Activated T-cell treated with anti-CD3 and anti-CD28 coated beads, Interleukin-2, amount 50 U/mL, for 4 hours (primary cell): ENCODE results near the gene SPATA7. TPM values are rescaled to one million over a fixed set of nuclear protein-coding genes. Genes with fewer than 3 reads are reported as not detected.

Experiments used
- ATAC-seq, 2 donors: fragments of 200-7000 bp; cut with Tn5 transposase; one replicate each; pipeline ENCODE4 v1.10.0; 2021
- DNase-seq: peaks from one replicate; pipeline ENCODE4 v3.0.0-alpha.2; 2020
- H3K27me3 Mint-ChIP-seq: one replicate; pipeline ENCODE4 v1.8.0; 2021; ENCODE audit warnings: low read depth, mixed read lengths
- H3K36me3 Mint-ChIP-seq: one replicate; pipeline ENCODE4 v1.8.0; 2022; ENCODE audit warnings: mixed read lengths; ENCODE audit not compliant: insufficient read depth
- H3K4me1 Mint-ChIP-seq: one replicate; pipeline ENCODE4 v1.8.0; 2021; ENCODE audit warnings: low read depth, mixed read lengths
- H3K4me3 Mint-ChIP-seq: one replicate; pipeline ENCODE4 v1.8.0; 2021; ENCODE audit warnings: mild to moderate bottlenecking, moderate library complexity, mixed read lengths
- H3K9me3 Mint-ChIP-seq: one replicate; pipeline ENCODE4 v1.8.0; 2021; ENCODE audit warnings: mixed read lengths
- total RNA-seq, 3 donors: library from RNA; stranded (reverse); gene quantifications; one replicate each; pipeline ENCODE4 v1.2.1, GENCODE V29; 2021

Gene SPATA7
- total RNA-seq, 3 donors from 2014 or later = 0.76 to 1.3 (median 1.3) TPM

DNA sequence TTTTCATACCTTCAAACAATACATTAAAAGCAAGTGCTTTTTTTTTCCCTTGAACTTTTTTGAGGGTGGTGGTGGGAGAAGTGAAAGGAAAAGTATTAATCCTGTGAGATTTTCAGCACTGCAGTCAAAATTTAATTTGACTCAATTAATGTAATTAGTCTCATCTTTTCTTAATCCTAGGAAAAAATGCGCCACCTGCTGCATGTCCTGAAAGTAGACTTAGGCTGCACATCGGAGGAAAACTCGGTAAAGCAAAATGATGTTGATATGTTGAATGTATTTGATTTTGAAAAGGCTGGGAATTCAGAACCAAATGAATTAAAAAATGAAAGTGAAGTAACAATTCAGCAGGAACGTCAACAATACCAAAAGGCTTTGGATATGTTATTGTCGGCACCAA lies 52.2 kb downstream of the SPATA7 start:
- DNase-seq (no peak), ATAC-seq (no peak)
- no peaks in the 10 kb centered on the region for H3K4me1 Mint-ChIP-seq
- H3K27me3 Mint-ChIP-seq = no peaks in the 10 kb centered on the region
- peaks cover 17% of the 10 kb centered on the region for H3K36me3 Mint-ChIP-seq
- no peaks in the 10 kb centered on the region for H3K9me3 Mint-ChIP-seq
- no peak overlapping the region for H3K4me3 Mint-ChIP-seq

DNA sequence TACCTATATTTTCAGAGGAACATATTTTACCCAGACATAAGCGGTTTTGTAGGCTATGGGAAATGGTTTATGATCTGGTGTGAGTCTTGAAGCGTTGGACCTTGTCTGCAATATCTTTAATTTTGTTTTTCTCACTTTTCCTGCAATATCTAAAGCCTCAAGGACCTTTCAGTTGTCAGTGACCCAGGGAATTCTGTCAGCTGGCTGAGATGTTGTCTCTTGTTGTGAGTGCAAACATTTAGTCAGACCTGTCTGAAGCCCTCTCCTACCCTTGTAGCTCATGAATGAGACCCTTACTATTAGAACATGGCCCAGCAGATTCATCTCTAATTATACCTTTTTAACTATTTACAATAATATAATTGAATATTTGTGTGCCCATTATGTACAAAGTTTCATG lies 53.6 kb downstream of the SPATA7 start:
- DNase-seq = no peak
- Mint-ChIP-seq H3K27me3 (no peaks in the 10 kb centered on the region), H3K36me3 (peaks cover 19% of the 10 kb centered on the region), H3K4me1 (no peaks in the 10 kb centered on the region), H3K4me3 (no peak overlapping the region), H3K9me3 (no peaks in the 10 kb centered on the region)
- no peak for ATAC-seq

DNA sequence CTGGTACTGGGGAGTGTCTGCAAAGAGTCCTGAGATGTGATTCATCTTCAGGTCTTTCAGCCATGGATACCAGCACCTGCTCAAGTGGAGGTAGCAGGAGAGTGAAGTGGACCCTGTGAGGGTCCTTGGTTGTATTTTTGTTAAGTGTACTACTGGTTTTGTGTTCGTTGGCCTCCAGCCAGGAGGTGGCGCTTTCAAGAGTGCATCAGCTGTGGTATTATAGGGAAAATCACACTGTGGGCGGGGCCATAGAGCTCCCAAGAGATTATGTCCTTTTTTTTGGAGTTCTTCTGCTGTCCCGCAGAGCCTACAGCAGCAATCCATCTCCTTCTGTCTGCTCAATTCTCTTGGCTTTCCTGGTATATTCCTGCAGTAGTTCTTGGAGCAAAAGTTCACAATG lies 66.8 kb downstream of the SPATA7 start:
- DNase-seq = no peak
- Mint-ChIP-seq H3K36me3 (peaks cover 23% of the 10 kb centered on the region), H3K4me3 (no peak overlapping the region), H3K9me3 (peaks cover 10% of the 10 kb centered on the region), H3K27me3 (no peaks in the 10 kb centered on the region), H3K4me1 (no peaks in the 10 kb centered on the region)
- ATAC-seq = no peak

GRCh38 chr14:88454886-88455285 lies 69.4 kb downstream of the SPATA7 start:
- Mint-ChIP-seq H3K4me1 (no peaks in the 10 kb centered on the region), H3K36me3 (peaks cover 26% of the 10 kb centered on the region), H3K4me3 (no peak overlapping the region), H3K27me3 (no peaks in the 10 kb centered on the region), H3K9me3 (peaks cover 6% of the 10 kb centered on the region)
- ATAC-seq = no peak
- no peak for DNase-seq

- Mint-ChIP-seq H3K4me1 (no peaks in the 10 kb centered on the region), H3K9me3 (peaks cover 3% of the 10 kb centered on the region), H3K27me3 (no peaks in the 10 kb centered on the region), H3K36me3 (peaks cover 23% of the 10 kb centered on the region), H3K4me3 (no peak overlapping the region)
- ATAC-seq (no peak), DNase-seq (no peak)
Observed at GRCh38 chr14:88463318-88463717, 77.9 kb downstream of the SPATA7 start.

DNA sequence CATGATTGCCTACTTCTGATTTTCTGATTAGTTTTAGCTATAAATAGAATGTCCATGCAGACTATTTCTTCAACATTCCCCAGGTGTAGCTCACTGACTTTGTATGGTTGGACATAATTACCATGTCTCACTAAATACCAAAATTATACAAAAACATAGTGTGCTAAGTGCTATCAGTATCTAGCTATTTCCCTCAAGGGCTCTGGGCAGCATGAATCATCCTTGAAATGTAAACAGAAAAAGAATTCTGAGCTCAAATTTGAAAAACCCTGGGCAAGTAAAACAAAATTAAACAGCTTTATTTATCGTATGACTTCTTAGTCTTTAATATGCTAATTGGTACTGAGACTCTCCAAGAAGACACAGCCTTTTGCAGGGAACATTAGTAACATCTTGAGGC lies 82.9 kb downstream of the SPATA7 start:
- DNase-seq = no peak
- Mint-ChIP-seq H3K4me3 (no peak overlapping the region), H3K9me3 (no peaks in the 10 kb centered on the region), H3K27me3 (no peaks in the 10 kb centered on the region), H3K4me1 (no peaks in the 10 kb centered on the region), H3K36me3 (peaks cover 2% of the 10 kb centered on the region)
- no peak for ATAC-seq

GRCh38 chr14:88470542-88471440 lies 85.3 kb downstream of the SPATA7 start:
- Mint-ChIP-seq H3K27me3 (no peaks in the 10 kb centered on the region), H3K9me3 (no peaks in the 10 kb centered on the region), H3K4me1 (no peaks in the 10 kb centered on the region), H3K4me3 (no peak overlapping the region), H3K36me3 (no peaks in the 10 kb centered on the region)
- ATAC-seq (no peak), DNase-seq (no peak)

GRCh38 chr14:88473791-88474190 lies 88.3 kb downstream of the SPATA7 start:
- H3K9me3 Mint-ChIP-seq = no peaks in the 10 kb centered on the region
- no peaks in the 10 kb centered on the region for H3K27me3 Mint-ChIP-seq
- no peak for ATAC-seq
- H3K36me3 Mint-ChIP-seq = no peaks in the 10 kb centered on the region
- DNase-seq = no peak
- H3K4me3 Mint-ChIP-seq = no peak overlapping the region
- no peaks in the 10 kb centered on the region for H3K4me1 Mint-ChIP-seq

GRCh38 chr14:88476214-88476774 lies 90.8 kb downstream of the SPATA7 start:
- Mint-ChIP-seq H3K27me3 (no peaks in the 10 kb centered on the region), H3K4me3 (no peak overlapping the region), H3K9me3 (no peaks in the 10 kb centered on the region), H3K4me1 (no peaks in the 10 kb centered on the region), H3K36me3 (no peaks in the 10 kb centered on the region)
- DNase-seq (no peak), ATAC-seq (no peak)

GRCh38 chr14:88476825-88477224 lies 91.4 kb downstream of the SPATA7 start:
- no peak for DNase-seq
- peaks cover under 1% of the 10 kb centered on the region for H3K27me3 Mint-ChIP-seq
- H3K4me3 Mint-ChIP-seq = no peak overlapping the region
- ATAC-seq = no peak
- no peaks in the 10 kb centered on the region for H3K9me3 Mint-ChIP-seq
- H3K36me3 Mint-ChIP-seq = no peaks in the 10 kb centered on the region
- no peaks in the 10 kb centered on the region for H3K4me1 Mint-ChIP-seq

- no peaks in the 10 kb centered on the region for H3K9me3 Mint-ChIP-seq
Observed at GRCh38 chr14:88477513-88478250, 92.2 kb downstream of the SPATA7 start.

DNA sequence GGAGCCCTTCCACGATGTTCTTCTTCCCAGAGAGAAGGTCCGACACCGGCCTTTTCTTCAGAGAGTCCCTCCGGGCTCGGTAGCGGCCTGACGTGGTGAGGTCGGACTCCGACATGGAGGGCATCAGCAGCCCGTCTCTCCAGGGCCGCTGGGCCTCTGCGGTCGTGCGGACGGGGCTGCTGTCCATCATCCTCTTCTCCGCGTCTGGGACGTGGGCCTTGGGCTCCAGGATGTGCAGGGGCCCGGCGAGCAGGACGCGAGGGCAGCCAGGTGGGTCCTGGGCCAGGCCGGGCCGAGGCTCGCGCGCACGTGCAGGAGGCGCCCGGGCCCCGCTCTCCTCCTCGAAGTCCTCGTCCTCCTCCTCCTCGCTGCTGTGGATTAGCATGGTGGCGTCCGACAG lies 93.5 kb downstream of the SPATA7 start:
- ATAC-seq (no peak), DNase-seq (no peak)
- H3K27me3 Mint-ChIP-seq = peaks cover 8% of the 10 kb centered on the region
- H3K9me3 Mint-ChIP-seq = no peaks in the 10 kb centered on the region
- no peaks in the 10 kb centered on the region for H3K36me3 Mint-ChIP-seq
- H3K4me1 Mint-ChIP-seq = no peaks in the 10 kb centered on the region
- no peak overlapping the region for H3K4me3 Mint-ChIP-seq

More at GRCh38 chr14:88477513-88478250, 92.2 kb downstream of the SPATA7 start:
- Mint-ChIP-seq H3K27me3 (peaks cover 5% of the 10 kb centered on the region), H3K4me3 (no peak overlapping the region), H3K36me3 (no peaks in the 10 kb centered on the region), H3K4me1 (no peaks in the 10 kb centered on the region)
- no peak for ATAC-seq
- DNase-seq = no peak

- no peak for ATAC-seq
- no peak for DNase-seq
- no peaks in the 10 kb centered on the region for H3K9me3 Mint-ChIP-seq
- H3K27me3 Mint-ChIP-seq = peaks cover 8% of the 10 kb centered on the region
- no peaks in the 10 kb centered on the region for H3K4me1 Mint-ChIP-seq
- H3K36me3 Mint-ChIP-seq = no peaks in the 10 kb centered on the region
- no peak overlapping the region for H3K4me3 Mint-ChIP-seq
Observed at GRCh38 chr14:88479574-88479987, 94.1 kb downstream of the SPATA7 start.

DNA sequence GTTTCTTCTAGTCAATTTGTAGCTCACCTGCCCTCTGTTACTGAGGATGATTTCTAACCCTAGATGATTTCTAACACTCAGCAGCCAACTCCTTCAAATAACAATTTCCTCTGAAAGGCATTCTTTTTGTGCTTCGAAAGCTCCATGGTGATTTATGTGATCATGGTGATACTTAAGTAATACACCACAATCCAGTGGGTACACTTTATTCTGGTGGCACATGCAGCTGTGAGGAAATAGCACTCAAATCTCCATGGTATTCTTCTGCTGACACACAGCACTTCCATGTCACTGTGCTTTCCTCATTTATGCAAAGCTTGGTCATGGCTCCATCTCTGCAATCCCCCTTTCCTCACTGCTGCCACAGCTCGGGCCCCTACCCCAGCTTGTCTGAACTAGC lies 95.6 kb downstream of the SPATA7 start:
- H3K4me1 Mint-ChIP-seq = no peaks in the 10 kb centered on the region
- H3K36me3 Mint-ChIP-seq = no peaks in the 10 kb centered on the region
- peaks cover 10% of the 10 kb centered on the region for H3K27me3 Mint-ChIP-seq
- ATAC-seq = no peak
- no peak for DNase-seq
- H3K9me3 Mint-ChIP-seq = no peaks in the 10 kb centered on the region
- no peak overlapping the region for H3K4me3 Mint-ChIP-seq
